Cardiac fibroblast (primary cell): ENCODE results near the gene APOBEC3B.
"Not testable (repeated sequence)": the region's sequence is repeated elsewhere in the genome, so short reads cannot be mapped to it uniquely, and the experiment has no call there.

Experiments
- DNase-seq, 2 donors: peaks; one replicate each; pipeline versions ENCODE4 v3.0.0 to v3.0.0-alpha.2; 2010; ENCODE audit warnings: low read depth in 2 of 2
- H3K4me3 ChIP-seq, 2 donors: replicated peaks in 1 of 2; 1 replicate in 1 of 2; 2 replicates in 1 of 2; pipeline ENCODE4 v1.5.1; 2011; ENCODE audit warnings: low read depth in 2 of 2, low read length in 2 of 2, mild to moderate bottlenecking in 2 of 2, moderate library complexity in 1 of 2
- CTCF ChIP-seq: IDR thresholded peaks from one replicate; pipeline ENCODE4 v1.5.1; 2011; ENCODE audit warnings: low read depth, mild to moderate bottlenecking, low read length, inconsistent platforms

APOBEC3B gene

GRCh38 chr22:38955250-38955905, 26.8 kb upstream of the APOBEC3B start:
- TF ChIP-seq CTCF = no peak
- DNase-seq = no peak
- H3K4me3 ChIP-seq = no peak overlapping the region

- no peak overlapping the region for H3K4me3 ChIP-seq
- TF ChIP-seq CTCF = no peak
- no peak for DNase-seq
Observed at GRCh38 chr22:38955926-38956325, 26.2 kb upstream of the APOBEC3B start.

GRCh38 chr22:38956551-38956950, 25.6 kb upstream of the APOBEC3B start:
- TF ChIP-seq CTCF = no peak
- DNase-seq = no peak
- H3K4me3 ChIP-seq = no peak overlapping the region

- no peak for TF ChIP-seq CTCF
- no peak for DNase-seq
- H3K4me3 ChIP-seq = no peak within 1 kb of the TSS
Observed at GRCh38 chr22:38957046-38957770, 24.9 kb upstream of the APOBEC3B start, which contains the start of gene APOBEC3A. TSS of gene APOBEC3A (plus strand) at chr22:38957609. CDS start at chr22:38957692, 83 bp downstream.

GRCh38 chr22:38957808-38958650, 24.1 kb upstream of the APOBEC3B start:
- no peak overlapping the region for H3K4me3 ChIP-seq
- no peak for TF ChIP-seq CTCF
- no peak for DNase-seq

GRCh38 chr22:38958651-38958943, 23.6 kb upstream of the APOBEC3B start:
- DNase-seq, H3K4me3 ChIP-seq: not testable (repeated sequence)

- no peak for DNase-seq
- H3K4me3 ChIP-seq = no peak overlapping the region
- no peak for TF ChIP-seq CTCF
Observed at GRCh38 chr22:38959590-38959989, 22.6 kb upstream of the APOBEC3B start.

- not testable (repeated sequence) for DNase-seq, H3K4me3 ChIP-seq
Observed at GRCh38 chr22:38960673-38961072, 21.5 kb upstream of the APOBEC3B start.

GRCh38 chr22:38963291-38963738, 18.8 kb upstream of the APOBEC3B start:
- H3K4me3 ChIP-seq, DNase-seq: not testable (repeated sequence)
